Gastroesophageal sphincter (tissue), 3 donors: ENCODE measurements around the gene SPAG16.

ENCODE experiments used
- CTCF ChIP-seq, 4 experiments: fragments of 200-600 bp in 2 of 4; fragments of 450-650 bp in 2 of 4; sonication (generic) in 1 of 4; IDR thresholded peaks; one replicate each; pipeline ENCODE4 v1.5.1; 2017 to 2019; ENCODE audit warnings: antibody characterized with exemption in 4 of 4, mild to moderate bottlenecking in 2 of 4, moderate library complexity in 2 of 4
- EP300 ChIP-seq: sonication (generic); formaldehyde crosslinking; IDR thresholded peaks from one replicate; pipeline ENCODE4 v1.6.1; 2017; ENCODE audit warnings: antibody characterized with exemption, mild to moderate bottlenecking
- POLR2A ChIP-seq, 2 donors: fragments of 450-650 bp; IDR thresholded peaks; one replicate each; pipeline ENCODE4 v1.6.1; 2017; ENCODE audit warnings: antibody characterized with exemption in 2 of 2, mild to moderate bottlenecking in 2 of 2, moderate library complexity in 1 of 2
- POLR2AphosphoS5 ChIP-seq: sonication (generic); formaldehyde crosslinking; IDR thresholded peaks from one replicate; pipeline ENCODE4 v1.6.1; 2017; ENCODE audit warnings: antibody characterized with exemption

GRCh38 chr2:214004463-214004862 is 720.2 kb downstream of the SPAG16 start:
- no peak for TF ChIP-seq CTCF (IDR thresholded peaks at IDR 0.05)
- TF ChIP-seq POLR2AphosphoS5 = no peak
- TF ChIP-seq POLR2A (IDR thresholded peaks at IDR 0.05) = no peak
- TF ChIP-seq EP300 = no peak
